ENCODE results near the gene OGFOD1. TPM values are rescaled to one million over a fixed set of nuclear protein-coding genes. Genes with fewer than 3 reads are reported as not detected.

OGFOD1 gene
- total and polyA plus RNA-seq, 2 of the 13 experiments (the other 11 are each of a cell fraction or from before 2014, with no cell fraction given): 35.2 to 81.3 TPM

DNA sequence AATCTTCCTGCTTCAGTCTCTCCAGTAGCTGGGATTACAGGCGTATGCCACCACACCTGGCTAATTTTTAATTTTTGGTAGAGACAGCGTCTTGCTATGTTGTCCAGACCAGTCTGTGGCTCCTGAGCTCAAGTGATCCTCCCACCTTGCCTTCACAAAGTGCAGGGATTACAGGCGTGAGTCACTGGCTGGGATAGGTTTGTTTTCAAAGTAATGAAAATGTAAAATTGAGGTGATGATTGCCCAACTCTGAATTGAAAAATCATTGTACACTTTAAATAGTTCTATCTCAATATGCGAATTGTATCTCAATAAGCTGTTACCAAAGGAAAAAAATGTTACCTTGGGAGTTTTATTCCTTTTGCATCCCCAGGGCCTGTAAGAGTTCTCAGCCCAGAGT lies 24.8 kb upstream of the OGFOD1 start:
- H3K4me1 ChIP-seq (ENCODE audit: insufficient read depth, low read length): peaks cover 38% of the 10 kb centered on the region
- no peak overlapping the region for H2AFZ ChIP-seq (ENCODE audit: low read length)
- no peak overlapping the region for H3K9ac ChIP-seq (ENCODE audit: insufficient read depth, low read depth, low read length)
- in situ Hi-C loops (cut with HindIII; ENCODE audit: extremely low pct_ligation_motif_present, low pct_unique_long_range_greater_than_20kb) (no loop called here), intact Hi-C loops (cut with micrococcal nuclease; ENCODE audit: unreplicated experiment) (loop anchor here (5.0 kb wide), 1 partner anchor 69 kb away; no protein-coding TSS in a partner anchor)
- BruUV-seq (replicated peaks): no TSS peak
- WGBS (ENCODE audit: low lambda C conversion rate): 62% methylated on average over 4 of the region's 4 CpGs
- no peak overlapping the region for H3K4me2 ChIP-seq (ENCODE audit: low read depth, low read length)
- CTCF ChIA-PET (ENCODE audit: low intra/inter-chr PET ratio, low total read pairs): interaction anchor here (0.6 kb wide), 1 partner anchor 20 kb away, joined by 3 read pairs; no protein-coding TSS in a partner anchor
- peak; percentile 91 for TF ChIP-seq ZNF121 (CRISPR knock-in tag; IDR thresholded peaks at IDR 0.05)
- no peak for TF ChIP-seq NFYB (CRISPR knock-in tag; IDR thresholded peaks at IDR 0.05)
- no peak for TF ChIP-seq MYNN (CRISPR knock-in tag; IDR thresholded peaks at IDR 0.05; ENCODE audit: low read depth)
- no peak for TF ChIP-seq NFYC (CRISPR knock-in tag; IDR thresholded peaks at IDR 0.05)
- no peak for TF ChIP-seq TBL1XR1 (IDR thresholded peaks at IDR 0.05; ENCODE audit: borderline replicate concordance, low read length, partially characterized antibody)
- no peak for TF ChIP-seq MBD4 (IDR thresholded peaks at IDR 0.05; ENCODE audit: borderline replicate concordance, low read length)
- TF ChIP-seq HNRNPK (IDR thresholded peaks at IDR 0.05; ENCODE audit: low read depth, low read length, poor library complexity, severe bottlenecking): peak; percentile 5
- TF ChIP-seq ZFAT (CRISPR knock-in tag; conservative IDR thresholded peaks at IDR 0.05): no peak
- no peak for TF ChIP-seq GFI1 (CRISPR knock-in tag; IDR thresholded peaks at IDR 0.05; ENCODE audit: borderline replicate concordance)
- no peak for TF ChIP-seq ZNF232 (CRISPR knock-in tag; IDR thresholded peaks at IDR 0.05; ENCODE audit: borderline replicate concordance)
- no peak for TF ChIP-seq ZNF530 (CRISPR knock-in tag; IDR thresholded peaks at IDR 0.05; ENCODE audit: low read depth)
- no peak for TF ChIP-seq ZNF451 (CRISPR knock-in tag; IDR thresholded peaks at IDR 0.05)
- no peak for TF ChIP-seq ZBTB21 (CRISPR knock-in tag; IDR thresholded peaks at IDR 0.05)
- TF ChIP-seq FOSL2 (CRISPR knock-in tag; IDR thresholded peaks at IDR 0.05): 0 out of 2 replicates have a peak, but pooled peaks have one; percentile 16
- TF ChIP-seq TCF7L2 (IDR thresholded peaks at IDR 0.05; ENCODE audit: low read depth, low read length): no peak
- no peak for TF ChIP-seq ZNF33A (CRISPR knock-in tag; IDR thresholded peaks at IDR 0.05; ENCODE audit: borderline replicate concordance)
- TF ChIP-seq, protein P1, sequence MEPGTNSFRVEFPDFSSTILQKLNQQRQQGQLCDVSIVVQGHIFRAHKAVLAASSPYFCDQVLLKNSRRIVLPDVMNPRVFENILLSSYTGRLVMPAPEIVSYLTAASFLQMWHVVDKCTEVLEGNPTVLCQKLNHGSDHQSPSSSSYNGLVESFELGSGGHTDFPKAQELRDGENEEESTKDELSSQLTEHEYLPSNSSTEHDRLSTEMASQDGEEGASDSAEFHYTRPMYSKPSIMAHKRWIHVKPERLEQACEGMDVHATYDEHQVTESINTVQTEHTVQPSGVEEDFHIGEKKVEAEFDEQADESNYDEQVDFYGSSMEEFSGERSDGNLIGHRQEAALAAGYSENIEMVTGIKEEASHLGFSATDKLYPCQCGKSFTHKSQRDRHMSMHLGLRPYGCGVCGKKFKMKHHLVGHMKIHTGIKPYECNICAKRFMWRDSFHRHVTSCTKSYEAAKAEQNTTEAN (CRISPR knock-in tag; conservative IDR thresholded peaks at IDR 0.05): no peak
- TF ChIP-seq FOXK2 (IDR thresholded peaks at IDR 0.05): no peak
- no peak for TF ChIP-seq HHEX (CRISPR knock-in tag; IDR thresholded peaks at IDR 0.05)
- TF ChIP-seq TP53 (CRISPR knock-in tag; conservative IDR thresholded peaks at IDR 0.05): no peak
- peak; percentile 5; the same call in 1 of the 2 replicates for TF ChIP-seq CEBPB (IDR thresholded peaks at IDR 0.05; ENCODE audit: borderline replicate concordance, low read depth, low read length)
- no peaks in the 10 kb centered on the region for H3K9me3 ChIP-seq (ENCODE audit: low read length)
- ATAC-seq: no peak
- peaks cover 30% of the 10 kb centered on the region for H3K79me2 ChIP-seq (ENCODE audit: insufficient read depth, low read length)
- H3K4me3 ChIP-seq (replicated peaks in 1 of 3; ENCODE audit: insufficient read depth in 1 of 3, low read depth in 2 of 3, low read length in 3 of 3): no peak overlapping the region
- H3K27ac ChIP-seq (ENCODE audit: extremely low read length, insufficient read depth, low read length): no peak overlapping the region
- POLR2A ChIA-PET: interaction anchor here (0.9 to 4.2 kb wide), 2 partner anchors 17 to 25 kb away, joined by 3 to 16 read pairs; partner anchors contain the start of genes NUDT21 and OGFOD1
- no peak for DNase-seq (ENCODE audit: low spot score)
- H3K36me3 ChIP-seq (replicated peaks in 1 of 2; ENCODE audit: control insufficient read depth in 1 of 2, insufficient read depth in 2 of 2, low read length in 2 of 2): peaks cover 5 to 8% of the 10 kb centered on the region in 2 experiments; a peak in 4 of 5 replicates
- no peaks in the 10 kb centered on the region; a peak in 2 of 5 replicates for H3K27me3 ChIP-seq (ENCODE audit: control insufficient read depth in 1 of 2, insufficient read depth in 2 of 2, low read length in 2 of 2)
- FAIRE-seq: no peak
- H4K20me1 ChIP-seq (ENCODE audit: insufficient read depth, low read length): peaks cover 11% of the 10 kb centered on the region

Measured in HepG2 (cell line).